Measurements from ENCODE around the gene ZNF502.
A peak's percentile ranks its signal among the peaks of the same experiment; 100 is the strongest.
"Not testable (repeated sequence)": the region's sequence is repeated elsewhere in the genome, so short reads cannot be mapped to it uniquely, and the experiment has no call there.

The ZNF502 gene

DNA sequence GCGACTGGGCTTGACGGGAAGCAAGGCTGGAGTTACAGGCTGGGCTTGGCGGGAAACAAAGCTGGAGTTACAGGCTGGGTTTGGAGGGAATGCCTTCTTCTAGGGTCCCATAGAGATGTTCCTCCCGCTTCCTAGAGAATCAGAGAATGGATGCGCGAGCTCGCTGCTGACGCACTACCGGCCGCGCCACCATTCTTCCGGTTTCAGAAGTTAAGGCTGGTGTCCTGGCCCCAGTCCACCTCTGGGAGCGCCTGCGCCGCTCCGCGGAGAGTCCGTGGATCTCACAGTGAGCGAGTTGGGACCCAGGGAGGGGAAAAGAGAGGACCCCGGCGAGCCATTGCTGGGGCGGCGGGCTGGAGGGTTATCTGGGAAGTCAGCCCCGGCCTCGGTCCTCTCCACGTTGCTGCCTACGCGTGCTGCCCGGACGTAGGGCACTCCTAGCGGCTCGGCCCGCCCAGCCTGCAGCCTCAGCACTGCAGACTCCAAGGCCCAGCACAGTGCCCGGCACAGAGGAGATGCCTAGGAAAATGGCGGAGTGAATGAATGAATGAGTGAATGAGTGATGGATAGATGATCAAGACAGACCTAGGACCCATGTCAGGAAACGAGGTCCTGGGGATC lies at the start of gene ZNF502:
Gene ZNF502, plus strand, starts transcription at position 206 of the 621 bp plus-strand sequence. CDS start 7,602 bp downstream, outside the sequence.
- peak; percentile 15 for DNase-seq (ENCODE audit: low read depth, low spot score)

DNA sequence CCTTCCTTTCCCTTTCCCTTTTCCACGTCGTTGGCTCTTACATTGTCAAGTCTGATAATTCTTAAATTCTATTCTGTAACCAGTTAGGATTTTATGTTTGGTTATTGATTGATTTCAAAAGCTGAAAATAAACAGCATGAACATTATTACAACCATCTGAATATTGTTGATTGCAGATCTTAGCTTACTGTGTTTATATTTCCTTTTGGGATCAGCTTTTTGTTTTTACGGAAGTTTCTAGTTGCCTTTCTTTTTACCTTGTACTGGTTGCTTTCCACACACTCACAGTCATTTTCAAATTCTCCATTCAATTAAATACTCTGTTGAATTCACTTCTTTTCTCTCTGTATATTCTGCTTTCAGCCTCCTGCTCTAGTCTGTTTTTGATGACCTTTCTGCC lies 47.3 kb upstream of the ZNF502 start:
- no peak for DNase-seq (ENCODE audit: low read depth, low spot score)

DNA sequence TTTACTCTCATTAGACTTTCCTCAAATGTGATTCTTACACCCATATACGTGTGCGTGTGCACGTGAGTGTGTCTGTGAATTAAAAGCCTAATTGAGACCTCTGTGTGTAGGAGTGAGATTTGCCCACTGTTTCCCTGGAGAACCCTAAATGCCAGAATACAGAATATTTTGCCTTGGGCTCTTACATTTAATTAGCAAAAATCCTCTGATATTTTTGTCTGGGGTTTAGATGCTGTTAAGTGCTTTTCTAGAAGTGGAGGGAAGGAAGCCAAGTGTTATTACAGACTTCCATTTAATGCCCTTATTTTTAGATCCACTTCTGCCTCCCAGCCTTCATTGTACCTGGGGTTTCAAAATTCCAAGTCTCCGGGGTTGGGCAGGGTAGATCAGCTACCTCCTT lies 46.1 kb upstream of the ZNF502 start:
- DNase-seq (ENCODE audit: low read depth, low spot score) = no peak

DNA sequence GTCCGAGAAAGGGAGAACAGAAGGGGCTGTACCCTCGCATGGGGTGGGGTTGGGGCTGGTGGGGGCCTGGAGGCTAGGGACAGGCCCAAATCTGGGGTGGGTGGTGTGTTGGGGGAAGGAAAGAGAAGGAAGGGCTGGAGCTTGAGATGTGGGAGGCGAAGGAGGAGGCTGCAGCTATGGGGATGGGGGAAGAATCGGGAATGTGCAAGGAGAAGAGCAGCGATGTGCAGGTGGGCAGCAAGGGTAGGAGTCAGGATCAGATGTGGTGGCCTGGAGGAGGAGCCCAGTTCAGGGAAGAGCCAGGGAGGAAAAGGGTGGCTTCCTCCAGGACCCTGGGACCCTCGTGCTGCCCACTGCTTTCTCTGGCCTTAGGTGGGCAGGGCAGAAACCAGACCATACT lies 42.7 kb upstream of the ZNF502 start:
- no peak for DNase-seq (ENCODE audit: low read depth, low spot score)

DNA sequence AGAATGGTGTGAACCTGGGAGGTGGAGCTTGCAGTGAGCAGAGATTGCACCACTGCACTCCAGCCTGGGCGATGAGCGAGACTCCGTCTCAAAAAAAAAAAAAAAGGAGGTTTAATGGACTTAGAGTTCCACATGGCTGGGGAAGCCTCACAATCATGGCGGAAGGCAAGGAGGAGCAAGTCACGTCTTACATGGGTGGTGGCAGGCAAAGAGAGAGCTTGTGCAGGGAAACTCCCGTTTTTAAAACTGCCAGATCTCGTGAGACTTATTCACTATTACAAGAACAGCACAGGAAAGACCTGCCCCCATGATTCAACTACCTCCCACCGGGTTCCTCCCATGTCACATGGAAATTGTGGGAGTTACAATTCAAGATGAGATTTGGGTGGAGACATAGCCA lies 39.0 kb upstream of the ZNF502 start:
- not testable (repeated sequence) for DNase-seq (ENCODE audit: low read depth, low spot score)

DNA sequence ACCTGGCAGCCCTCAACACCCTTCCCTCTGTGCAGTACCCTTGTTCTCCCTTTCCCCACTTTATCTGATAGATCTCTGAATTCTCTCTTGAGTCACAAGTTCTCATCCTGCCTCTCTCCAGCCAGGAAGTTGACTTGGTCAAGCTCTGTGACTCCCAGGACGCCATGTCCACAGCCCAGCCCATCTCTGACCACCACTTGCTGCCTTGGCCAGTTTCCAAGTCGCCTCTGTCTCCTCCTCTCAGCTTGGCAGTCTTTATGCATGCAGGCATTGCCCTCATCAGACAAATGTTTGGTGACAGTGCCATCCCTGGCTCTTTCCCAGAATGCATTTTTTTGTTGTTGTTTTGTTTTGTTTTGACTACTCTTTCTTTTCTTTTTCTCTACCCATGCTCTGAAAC lies 38.2 kb upstream of the ZNF502 start:
- no peak for DNase-seq (ENCODE audit: low read depth, low spot score)

DNA sequence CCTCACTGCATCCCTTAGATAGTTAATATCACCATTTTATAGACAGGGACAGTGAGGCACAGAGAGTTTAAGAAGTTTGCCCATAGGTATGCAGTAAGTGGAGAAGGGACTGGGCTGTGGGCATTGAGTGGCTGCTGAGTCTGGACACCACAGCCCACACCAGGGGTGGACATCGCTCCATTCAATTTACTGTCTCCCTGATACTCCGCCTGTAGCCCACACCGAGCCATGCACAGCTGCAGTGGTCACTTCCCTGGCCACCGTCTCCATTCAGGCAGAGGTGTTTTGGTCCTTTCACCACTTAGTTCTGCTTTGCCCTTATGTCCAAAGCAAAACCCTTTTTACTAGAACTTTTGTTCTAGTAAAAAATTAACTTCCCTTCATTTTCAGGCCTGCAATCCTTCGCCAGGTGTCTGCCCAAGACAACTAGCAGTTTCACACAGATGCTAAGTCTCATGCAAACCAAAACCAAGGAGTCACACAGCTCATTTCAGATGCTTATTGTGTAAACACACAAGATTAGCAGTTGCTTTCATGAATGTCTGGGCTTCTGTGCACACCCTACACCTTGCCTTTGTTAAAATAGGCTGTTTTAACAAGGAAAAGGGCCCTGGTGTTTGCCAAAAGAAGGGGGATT lies 33.9 kb upstream of the ZNF502 start:
- no peak for DNase-seq (ENCODE audit: low read depth, low spot score)

DNA sequence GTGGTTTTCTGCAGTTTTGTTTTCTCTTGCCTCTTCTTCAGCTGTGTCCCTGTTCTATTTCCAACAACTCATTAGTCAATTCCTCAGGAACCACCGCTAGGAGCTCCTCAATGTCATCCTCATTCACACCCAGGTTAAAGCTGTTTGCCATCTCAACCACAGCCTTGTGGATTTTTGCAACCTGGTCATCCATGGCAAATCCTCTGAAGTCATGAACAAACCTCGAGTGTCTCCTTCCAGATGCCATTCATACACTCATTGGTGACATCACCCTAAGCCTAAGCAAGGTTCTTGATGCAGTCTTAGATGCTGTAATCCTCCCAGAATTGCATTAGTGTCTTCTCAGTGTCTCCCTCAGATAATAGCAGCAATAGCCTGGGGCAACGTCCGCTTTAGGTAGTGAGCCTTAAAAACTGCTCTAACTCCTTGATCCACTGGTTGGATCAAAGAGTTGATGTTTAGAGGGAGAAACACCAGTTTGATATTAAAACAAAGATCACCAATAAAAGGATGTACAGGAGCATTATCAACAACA lies 31.5 kb upstream of the ZNF502 start:
- DNase-seq (ENCODE audit: low read depth, low spot score) = no peak

DNA sequence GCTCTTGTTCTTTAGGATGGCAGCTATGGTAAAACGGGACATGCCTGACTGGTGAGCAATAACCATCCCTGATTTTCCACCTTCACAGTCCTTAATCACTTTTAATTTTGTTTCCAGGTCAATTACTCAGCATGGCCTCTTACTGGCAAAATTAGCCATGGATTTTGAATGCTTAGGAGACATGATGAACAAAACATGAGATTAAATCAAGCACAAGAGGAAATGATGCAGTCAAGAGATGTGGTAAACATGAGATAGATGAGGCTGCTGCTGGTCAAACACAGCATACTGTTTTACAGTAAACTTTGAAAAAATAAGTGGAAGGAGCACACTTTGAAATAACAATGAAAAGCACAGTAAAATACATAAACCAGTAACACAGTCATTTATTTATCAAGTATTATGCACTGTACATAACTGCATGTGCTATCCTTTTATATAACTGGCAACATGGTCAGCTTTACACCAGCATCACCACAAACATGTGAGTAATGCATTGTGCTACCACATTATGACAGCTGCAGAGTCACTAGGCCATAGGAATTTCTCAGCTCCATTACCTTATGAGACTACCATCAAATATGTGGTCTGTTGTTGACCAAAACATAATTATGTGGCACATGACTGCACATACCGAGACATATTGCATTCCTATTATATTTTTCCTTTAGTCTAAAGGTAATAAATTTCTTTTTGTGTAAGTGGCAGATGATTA lies 30.1 kb upstream of the ZNF502 start:
- DNase-seq (ENCODE audit: low read depth, low spot score) = no peak

DNA sequence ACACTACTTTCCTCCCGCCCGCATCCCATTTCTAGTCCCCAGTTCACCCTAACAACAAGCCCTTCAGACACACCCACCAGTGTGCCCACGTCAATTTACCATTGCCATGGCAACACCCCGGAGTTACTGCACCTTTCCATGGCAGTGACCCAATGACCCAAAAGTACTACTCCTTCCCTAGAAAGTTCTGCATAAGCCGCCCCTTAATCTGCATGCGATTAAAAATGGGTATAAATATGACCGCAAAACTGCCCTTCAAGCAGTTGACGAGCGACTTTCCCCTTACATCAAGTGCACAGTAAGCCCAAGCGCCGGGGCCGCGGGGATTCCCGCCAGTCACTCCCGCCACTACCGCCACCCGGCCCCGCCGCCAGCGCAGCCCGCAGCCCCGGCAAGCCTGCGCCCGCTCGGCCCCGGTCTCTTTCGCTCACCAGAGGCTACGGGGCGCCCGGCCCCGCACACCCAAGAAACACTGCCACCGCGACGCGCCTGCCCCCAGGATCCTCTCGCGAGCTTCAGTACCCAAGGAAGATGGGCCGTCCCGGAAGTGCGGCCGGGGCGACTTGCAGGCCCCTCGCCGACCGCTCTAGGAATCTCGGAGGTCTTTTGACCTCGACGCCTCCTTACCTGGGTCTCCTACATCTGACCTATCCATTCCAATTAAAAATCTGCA lies 27.2 kb upstream of the ZNF502 start:
- DNase-seq (ENCODE audit: low read depth, low spot score) = peak; percentile 12

DNA sequence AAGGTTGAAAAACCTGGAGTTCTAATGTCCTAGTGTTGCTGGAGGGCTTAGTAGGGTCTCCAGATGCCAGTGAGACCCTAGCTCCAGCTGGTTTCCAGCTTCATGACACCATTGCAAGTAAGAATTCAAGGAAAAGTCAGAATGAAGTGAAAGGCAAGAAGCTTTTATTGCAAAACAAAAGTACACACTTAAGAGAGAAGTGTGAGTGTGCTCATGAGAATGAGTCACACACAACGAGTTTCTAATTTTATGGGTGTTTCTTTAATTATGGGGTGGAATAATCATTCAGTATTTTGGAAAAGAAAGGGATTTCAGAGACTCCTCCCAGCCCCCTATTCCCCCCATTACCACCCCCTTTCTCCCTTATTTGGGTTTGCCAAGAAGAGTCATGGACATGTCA lies 24.6 kb upstream of the ZNF502 start:
- DNase-seq (ENCODE audit: low read depth, low spot score) = no peak

DNA sequence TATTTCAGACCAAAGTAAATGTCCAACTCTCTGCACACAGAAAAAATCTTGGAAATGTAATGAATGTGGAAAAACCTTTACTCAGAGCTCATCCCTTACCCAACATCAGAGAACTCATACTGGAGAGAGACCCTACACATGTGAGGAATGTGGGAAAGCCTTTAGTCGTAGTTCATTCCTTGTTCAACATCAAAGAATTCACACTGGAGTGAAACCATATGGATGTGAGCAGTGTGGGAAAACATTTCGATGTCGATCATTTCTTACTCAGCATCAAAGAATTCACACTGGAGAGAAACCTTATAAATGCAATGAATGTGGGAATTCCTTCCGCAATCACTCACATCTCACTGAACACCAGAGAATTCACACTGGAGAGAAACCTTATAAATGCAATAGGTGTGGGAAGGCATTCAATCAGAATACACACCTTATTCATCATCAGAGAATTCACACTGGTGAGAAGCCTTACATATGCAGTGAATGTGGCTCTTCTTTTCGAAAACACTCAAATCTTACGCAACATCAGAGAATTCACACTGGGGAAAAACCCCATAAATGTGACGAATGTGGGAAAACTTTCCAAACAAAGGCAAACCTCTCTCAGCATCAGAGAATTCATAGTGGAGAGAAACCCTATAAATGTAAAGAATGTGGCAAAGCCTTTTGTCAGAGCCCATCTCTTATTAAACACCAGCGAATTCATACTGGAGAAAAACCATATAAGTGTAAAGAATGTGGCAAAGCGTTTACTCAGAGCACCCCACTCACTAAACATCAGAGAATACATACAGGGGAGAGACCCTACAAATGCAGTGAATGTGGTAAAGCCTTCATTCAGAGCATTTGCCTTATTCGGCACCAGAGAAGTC lies 9.0 kb downstream of the ZNF502 start:
- no peak for DNase-seq (ENCODE audit: low read depth, low spot score)

DNA sequence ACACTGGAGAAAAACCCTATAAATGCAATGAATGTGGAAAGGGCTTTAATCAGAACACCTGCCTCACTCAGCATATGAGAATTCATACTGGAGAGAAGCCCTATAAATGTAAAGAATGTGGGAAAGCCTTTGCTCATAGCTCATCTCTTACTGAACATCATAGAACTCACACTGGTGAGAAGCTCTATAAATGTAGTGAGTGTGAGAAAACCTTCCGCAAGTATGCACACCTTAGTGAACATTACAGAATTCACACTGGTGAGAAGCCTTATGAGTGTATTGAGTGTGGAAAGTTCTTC lies 9.6 kb downstream of the ZNF502 start:
- no peak for DNase-seq (ENCODE audit: low read depth, low spot score)

DNA sequence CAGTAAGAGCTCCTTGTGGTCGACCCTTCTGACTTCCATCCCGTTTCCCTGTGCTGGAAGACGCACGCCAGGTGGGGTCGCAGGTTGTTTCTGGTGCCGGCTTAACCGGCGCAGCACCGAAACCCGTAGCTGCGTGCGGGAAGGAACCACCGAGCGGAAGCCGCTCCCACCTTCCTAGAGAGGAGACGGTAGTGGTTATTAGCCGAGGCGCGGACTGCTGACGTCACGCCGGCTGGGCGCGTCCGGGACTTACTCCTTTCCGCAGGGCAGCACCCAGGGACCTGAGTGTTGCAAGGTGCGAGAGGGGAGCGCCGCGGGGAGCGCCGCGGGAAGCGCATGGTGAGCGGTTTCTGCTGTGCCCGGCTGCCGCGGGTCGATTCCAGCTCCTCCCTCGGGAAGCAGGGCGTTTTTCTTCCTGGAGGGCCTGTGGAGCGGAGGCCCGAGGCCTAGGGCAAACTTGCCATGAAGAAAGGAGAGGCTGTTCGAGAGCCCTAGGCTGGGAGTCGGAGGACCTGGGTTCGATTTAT lies 17.0 kb downstream of the ZNF502 start, which contains the start of gene ZNF501:
Gene ZNF501, plus strand, starts transcription at position 252 of the 527 bp plus-strand sequence. CDS start 4,787 bp downstream, outside the sequence.
- DNase-seq (ENCODE audit: low read depth, low spot score) = peak; percentile 57

DNA sequence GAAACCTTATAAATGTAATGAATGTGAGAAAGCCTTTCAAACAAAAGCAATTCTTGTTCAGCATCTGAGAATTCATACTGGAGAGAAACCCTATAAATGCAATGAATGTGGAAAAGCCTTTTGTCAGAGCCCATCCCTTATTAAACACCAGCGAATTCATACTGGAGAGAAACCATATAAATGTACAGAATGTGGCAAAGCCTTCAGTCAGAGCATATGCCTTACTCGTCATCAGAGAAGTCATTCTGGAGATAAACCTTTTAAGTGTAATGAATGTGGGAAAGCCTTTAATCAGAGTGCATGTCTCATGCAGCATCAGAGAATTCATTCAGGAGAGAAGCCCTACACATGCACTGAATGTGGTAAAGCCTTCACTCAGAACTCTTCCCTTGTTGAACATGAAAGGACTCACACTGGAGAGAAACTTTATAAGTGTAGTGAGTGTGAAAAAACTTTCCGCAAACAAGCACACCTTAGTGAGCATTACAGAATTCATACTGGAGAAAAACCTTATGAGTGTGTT lies 22.2 kb downstream of the ZNF502 start:
- no peak for DNase-seq (ENCODE audit: low read depth, low spot score)

DNA sequence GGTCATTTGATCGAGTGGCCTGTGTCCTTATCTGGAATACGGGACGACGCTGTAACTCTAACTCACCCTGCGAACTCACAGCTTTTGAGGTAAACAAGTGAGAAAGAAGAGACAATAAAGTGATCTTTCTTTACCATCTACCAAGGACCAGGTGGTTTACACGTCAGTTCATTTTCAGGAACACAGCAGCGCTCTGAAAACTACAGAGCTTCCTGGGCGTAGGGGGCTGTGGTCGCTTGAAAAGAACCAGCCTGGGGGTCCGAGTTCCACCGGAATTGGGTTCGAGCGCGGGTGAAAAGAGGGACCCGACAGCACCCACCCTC lies 48.6 kb downstream of the ZNF502 start:
- no peak for DNase-seq (ENCODE audit: low read depth, low spot score)

DNA sequence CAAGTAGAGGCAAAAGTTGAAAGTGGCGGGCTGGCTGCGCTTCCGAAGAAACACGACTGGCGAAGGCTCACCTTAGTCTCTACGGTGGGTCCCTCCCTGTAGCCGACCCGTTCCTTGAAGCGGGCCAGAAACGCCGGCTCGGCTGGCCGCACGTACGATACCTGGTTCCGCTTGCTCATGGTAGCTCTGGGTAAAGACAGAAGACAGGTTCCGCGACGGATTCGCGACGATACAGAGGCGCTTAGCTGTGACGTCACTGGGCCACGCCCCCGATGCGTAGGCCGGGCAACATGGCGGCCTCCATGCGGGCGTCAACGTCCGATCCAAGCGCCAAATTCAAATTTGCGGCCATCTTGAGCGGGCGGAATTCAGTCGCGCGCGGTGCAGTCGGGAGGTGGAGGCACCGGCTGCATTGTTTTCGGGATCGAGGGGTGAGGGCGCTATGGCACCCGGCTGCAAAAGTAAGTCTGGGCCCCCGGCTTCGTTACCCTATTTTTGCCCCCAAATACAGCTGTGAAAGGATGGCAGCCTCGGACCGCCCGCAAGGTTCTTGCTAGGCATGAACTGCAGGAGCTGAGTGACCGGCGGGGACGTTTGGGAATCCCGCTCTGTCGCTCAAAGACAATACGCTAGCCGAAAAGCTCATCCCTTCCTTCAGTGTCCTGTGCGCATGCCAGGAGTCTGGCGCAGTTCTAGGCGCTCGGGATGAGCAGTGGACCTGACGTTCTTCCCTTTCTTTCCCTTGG lies 49.1 kb downstream of the ZNF502 start, which contains the start of the genes KIAA1143 and KIF15:
Gene KIAA1143, minus strand, starts transcription at position 196 of the 746 bp plus-strand sequence. Its CDS starts 17 bp downstream, at position 179.
Gene KIF15, plus strand, starts transcription at position 371 of the 746 bp plus-strand sequence. Its CDS starts 72 bp downstream, at position 443.
- peak; percentile 98 for DNase-seq (ENCODE audit: low read depth, low spot score)

DNA sequence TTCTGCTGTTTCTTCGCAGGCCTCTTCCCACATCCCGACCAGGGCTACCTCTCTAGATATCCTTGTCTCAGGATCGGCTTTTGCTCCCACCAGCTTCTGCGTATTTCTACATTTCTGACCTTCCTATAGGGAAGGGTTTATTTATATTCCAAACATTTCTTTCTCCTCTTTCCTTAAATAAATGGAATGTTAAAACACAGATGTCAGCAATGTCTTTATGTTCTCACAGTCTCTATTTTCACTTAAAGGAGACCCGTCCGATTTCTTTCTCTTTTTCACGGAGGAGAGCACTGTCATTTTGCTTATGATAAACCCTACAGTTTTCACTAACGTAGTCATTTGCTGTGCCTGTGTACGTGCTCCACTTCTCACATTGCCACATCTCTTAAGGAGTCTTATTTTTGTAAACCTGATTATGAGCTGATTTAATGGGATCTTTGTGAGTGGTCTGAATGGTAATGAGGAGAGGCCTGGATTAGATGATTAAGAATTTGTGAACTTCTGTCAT lies 49.8 kb downstream of the ZNF502 start:
- DNase-seq (ENCODE audit: low read depth, low spot score) = no peak

DNA sequence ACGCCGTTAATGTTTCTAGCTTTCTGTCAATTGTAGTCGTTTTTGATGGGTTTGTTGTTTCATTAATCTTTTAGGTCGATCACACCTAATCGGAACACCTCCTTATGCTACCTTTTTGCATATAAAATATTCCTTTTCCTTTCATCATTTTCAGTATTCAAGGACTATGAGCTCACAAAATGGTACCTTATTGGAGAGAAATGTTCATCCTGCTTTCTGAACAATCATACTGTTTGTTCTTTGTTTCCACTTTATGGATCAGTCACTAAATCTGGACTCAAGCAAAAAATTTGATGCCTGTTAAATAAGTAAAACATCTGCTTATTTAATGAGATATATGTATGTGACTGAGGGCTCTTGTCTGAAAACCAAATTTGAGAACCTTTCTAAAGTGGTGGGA lies 50.2 kb downstream of the ZNF502 start:
- no peak for DNase-seq (ENCODE audit: low read depth, low spot score)

DNA sequence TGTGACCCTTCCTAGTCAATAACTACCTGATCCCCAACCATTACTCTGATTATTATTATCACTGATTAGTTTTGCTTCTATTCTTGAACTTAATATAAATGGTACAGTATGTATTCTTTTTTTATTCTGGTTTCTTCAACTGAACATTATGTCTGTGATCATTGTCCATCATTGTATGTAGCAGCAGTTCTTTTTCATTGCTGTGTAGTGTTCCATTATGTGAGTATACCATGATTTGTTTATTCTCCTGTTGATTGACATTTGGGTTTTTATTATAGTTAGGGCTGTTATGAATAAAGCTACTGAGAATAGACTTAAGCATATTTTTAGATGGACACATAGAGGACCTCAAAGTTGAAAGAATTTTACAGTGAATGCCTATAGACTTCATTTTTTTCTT lies 51.8 kb downstream of the ZNF502 start:
- no peak for DNase-seq (ENCODE audit: low read depth, low spot score)
